Measurements from ENCODE around the gene OR8J3.
"Not testable (repeated sequence)": the region's sequence is repeated elsewhere in the genome, so short reads cannot be mapped to it uniquely, and the experiment has no call there.

The OR8J3 gene, protein sequence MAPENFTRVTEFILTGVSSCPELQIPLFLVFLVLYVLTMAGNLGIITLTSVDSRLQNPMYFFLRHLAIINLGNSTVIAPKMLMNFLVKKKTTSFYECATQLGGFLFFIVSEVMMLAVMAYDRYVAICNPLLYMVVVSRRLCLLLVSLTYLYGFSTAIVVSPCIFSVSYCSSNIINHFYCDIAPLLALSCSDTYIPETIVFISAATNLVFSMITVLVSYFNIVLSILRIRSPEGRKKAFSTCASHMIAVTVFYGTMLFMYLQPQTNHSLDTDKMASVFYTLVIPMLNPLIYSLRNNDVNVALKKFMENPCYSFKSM

DNA sequence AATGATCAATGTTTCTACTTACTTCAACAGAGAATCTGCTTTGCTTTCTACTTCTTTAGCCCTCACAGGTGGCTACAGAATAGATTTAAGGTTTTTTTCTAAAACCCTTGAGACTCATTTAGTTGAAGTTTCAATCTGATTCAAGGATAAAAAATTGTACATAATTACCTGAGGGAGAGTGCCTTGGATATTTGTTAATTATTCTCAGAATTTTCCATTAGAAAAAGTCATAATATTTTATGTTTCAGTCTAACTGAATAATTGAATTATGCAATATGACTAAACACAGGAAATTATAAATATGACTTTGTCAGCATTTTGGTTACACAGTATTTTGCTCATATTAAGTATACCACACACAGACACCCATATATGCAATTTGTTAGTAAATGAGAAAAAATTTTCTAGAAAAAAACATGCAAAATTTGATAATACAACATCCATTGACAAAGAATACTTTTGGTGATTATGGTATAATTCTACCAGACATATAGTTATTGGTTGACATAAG lies at the start of gene OR8J3:
Gene OR8J3, minus strand, starts transcription at position 51 of the 511 bp plus-strand sequence. CDS start 2,483 bp downstream, outside the sequence.
- no peak for DNase-seq

DNA sequence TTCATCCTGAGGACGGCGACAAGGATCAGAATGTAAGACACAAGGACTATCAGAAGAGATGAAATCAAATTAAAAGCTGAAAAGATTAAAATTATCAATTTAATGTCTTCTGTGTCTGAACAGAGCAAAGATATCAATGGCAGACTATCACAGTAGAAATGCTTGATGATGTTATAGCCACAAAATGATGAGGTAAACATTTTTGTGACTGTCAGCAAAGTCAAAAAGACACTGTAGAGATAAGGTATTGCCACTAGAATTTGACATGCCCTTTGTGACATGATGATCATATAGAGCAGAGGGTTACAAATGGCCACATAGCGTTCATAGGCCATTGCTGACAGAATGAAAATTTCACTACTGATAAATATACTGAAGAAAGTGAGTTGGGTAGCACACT lies 48.6 kb upstream of the OR8J3 start:
- DNase-seq: no peak

DNA sequence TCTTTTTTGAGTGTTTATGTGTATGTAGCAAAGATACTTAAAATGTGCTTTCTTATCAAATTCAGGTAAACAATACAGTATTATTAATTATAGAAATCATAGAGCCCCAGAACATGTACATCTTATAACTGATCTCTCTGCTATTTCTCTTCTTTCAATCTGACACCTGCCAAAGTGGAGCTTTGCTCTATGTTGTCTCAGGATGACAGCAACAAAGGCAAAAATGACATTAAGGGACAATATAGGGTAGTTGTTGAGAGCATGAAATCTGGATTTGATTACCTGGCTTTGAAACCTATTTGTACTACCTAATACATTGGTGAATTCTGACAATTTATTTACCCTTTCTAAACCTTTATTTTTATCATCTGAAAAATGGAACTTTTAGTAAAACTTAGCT lies 43.5 kb upstream of the OR8J3 start:
- no peak for DNase-seq

DNA sequence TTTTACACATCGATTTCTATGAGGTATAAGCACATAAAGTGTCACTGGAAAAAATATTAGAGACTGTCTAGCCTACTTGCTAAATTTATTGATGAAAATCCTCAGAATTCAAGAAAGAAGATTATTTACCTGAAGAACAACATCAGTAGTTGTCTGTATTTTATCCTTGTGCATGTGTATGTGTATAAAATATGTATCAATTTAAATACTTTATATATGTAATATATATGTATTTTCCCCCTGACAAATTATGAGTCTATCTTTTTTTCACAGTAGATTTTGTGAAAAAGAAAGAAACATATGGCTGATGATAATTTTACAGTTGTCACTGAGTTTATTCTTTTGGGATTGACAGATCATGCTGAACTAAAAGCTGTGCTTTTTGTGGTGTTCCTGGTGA lies 36.3 kb upstream of the OR8J3 start, which contains the start of gene OR5J2:
Gene OR5J2, plus strand, starts transcription at position 301 of the 400 bp plus-strand sequence. Its CDS starts 0 bp downstream, at position 301.
- DNase-seq: no peak

DNA sequence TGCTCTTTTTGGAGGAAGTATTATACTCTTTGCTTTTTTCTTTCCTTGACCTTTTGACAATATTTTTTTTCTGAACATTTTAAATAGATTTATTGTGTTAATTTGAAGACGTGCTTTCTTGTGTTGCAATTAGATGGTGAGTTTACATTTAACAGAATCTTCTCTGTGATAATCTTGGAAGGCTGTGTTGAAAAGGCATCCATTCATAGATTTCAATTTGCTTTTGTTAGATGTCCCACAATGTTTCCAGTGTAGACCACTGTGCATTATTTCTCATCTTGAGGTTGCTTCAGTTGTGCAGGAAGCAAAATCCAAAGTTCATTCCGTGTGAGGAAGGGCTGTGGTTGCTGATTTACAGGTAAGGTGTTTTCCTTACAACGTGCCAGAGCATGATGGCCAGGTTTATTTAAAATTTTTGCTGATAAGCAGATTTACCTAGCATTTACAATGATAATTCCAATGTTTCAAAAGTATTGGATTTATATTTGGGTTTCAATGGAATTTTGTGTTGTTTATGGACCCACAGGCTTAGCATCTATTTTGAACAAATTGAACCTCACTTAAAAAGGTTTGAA lies 32.3 kb upstream of the OR8J3 start:
- no peak for DNase-seq

DNA sequence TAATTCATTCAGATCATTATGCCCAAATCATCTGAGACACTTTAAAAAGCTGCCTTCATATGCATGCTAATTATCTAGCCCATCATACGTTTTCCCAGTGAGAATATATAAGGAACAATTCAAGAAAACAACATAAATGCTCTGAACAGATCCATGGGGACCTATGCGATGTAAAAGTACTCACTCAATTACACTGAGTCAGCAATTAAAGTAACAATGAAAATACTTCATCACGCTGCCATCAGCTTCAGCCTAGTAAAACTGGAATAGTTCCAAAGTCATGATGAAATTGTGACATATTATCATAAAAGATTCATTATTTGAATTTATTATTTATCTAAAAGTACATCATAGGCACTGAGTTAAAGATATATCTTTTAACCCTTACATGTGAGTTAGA lies 23.8 kb upstream of the OR8J3 start:
- no peak for DNase-seq

DNA sequence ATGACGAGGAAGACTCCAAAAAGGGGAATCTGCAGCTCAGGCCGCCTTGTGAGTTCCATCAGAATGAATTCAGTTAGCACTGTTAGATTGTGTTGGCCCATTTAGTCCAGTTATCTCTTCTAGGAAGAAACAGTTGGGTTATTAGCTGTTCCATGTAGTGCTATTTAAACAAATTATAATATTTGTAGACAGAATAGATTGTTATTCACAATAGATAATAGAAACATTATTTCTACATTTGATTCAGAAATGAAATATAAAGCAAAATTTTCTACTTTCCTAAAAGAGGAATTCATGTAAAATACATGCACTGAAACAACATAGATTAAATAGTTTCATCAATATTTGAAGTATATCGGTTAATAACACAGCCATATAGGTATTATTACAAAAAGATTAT lies 20.2 kb upstream of the OR8J3 start, which contains the start of gene OR8K5:
Gene OR8K5, minus strand, starts transcription at position 101 of the 400 bp plus-strand sequence. Its CDS starts 0 bp downstream, at position 101.
- DNase-seq: no peak

DNA sequence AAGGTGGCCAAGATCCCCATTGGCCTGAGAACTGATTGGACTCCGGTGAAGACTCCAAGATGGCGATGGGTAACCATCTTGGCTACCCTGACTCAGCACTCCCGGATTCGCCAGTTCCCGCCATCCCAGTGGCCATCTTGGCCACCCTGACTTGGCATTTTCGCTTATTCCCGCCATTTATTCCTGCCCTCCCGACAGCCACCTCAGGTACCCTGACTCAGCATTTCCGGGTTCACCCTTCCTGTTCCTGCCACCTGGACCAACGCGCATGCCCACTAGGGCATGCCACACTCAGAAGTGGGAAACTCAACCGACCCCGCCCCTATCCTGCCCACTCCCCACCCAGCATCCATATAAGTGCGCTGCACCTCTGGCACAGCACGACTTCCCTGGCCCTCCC lies 12.3 kb upstream of the OR8J3 start:
- DNase-seq: no peak

DNA sequence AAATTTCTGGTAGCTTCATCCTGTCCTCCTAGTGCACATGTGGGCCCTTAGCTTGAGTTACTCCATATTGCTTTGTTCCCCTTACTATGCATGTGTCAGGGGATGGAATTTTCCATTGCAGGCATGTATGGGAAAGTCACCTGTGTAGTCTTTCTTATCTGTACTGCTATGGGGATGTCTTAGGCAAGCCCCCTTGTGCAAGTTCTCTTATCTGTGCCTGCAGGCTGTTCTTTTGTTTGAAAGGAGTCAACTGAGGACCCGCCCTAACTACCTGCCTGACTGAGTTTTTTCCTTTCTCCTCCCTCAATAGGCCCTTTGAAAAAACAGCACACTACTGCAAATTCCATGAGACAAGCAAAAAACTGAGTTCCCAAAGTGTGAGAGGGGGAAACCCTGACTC lies 11.4 kb upstream of the OR8J3 start:
- no peak for DNase-seq

DNA sequence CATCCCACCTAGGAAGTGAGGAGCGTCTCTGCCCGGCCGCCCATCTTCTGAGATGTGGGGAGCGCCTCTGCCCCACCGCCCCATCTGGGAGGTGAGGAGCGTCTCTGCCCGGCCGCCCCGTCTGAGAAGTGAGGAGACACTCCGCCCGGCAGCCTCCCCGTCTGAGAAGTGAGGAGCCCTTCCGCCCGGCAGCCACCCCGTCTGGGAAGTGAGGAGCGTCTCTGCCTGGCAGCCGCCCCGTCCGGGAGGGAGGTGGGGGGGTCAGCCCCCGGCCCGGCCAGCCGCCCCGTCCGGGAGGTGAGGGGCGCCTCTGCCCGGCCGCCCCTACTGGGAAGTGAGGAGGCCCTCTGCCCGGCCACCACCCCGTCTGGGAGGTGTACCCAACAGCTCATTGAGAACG lies 3.7 kb upstream of the OR8J3 start:
- not testable (repeated sequence) for DNase-seq

DNA sequence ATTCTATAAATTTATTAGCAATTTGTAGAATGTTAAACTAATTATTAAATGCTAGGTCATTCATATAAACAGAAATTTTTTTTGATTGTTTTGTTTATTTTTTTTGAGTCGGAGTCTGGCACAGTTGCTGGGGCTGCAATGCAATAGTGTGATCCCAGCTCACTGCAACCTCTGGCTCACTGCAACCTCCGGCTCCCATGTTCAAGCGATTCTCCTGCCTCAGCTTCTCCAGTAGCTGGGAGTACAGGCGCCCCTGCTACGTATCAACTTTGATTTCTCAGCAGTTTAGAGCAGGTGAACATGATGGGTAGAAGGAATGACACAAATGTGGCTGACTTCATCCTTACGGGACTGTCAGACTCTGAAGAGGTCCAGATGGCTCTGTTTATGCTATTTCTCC lies 17.9 kb downstream of the OR8J3 start, which contains the start of gene OR8H3:
Gene OR8H3, plus strand, starts transcription at position 301 of the 400 bp plus-strand sequence. Its CDS starts 0 bp downstream, at position 301.
- no peak for DNase-seq

DNA sequence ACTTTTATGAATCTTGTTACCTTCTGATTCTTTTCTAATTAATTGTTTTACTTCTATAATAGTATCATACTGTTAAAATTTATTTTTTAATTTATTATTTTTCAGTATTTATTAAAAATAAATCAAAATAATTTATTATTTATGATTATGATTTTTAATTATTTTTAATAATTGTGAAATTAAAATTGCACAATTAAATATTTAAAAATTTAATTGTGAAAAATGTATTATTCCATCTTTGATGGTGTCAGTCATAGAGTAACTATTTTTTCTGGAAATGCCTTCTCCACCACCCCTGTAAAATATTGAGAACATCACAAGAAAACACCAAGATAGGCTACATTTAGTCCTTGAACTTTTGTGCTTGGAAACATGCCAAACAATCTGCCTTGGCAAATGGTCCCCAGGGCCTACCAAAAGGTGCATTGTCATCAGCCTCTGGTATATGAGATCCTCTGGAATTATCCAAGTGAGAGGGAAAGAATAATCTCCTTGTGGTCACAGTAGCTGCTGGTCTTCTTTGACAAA lies 36.7 kb downstream of the OR8J3 start, which contains the start of gene OR8H2:
Gene OR8H2, plus strand, starts transcription at position 478 of the 528 bp plus-strand sequence. CDS start 1,356 bp downstream, outside the sequence.
- DNase-seq: no peak

DNA sequence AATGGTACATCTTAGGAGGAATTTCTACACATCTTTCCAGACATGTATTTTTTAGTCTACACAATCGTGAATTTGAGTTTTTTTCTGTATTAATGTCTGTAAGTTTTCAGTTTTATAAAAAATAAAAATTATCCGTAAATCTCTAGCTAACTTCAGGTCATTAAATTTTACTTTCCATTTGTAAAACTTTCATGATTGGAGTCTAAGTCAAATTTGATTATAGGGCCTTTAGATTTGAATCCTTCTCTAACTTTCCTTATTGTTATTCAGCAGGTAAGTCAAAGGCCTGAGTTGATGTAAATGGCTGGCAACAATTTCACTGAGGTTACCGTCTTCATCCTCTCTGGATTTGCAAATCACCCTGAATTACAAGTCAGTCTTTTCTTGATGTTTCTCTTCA lies 47.0 kb downstream of the OR8J3 start, which contains the start of gene OR8I2:
Gene OR8I2, plus strand, starts transcription at position 301 of the 400 bp plus-strand sequence. Its CDS starts 0 bp downstream, at position 301.
- DNase-seq: no peak

DNA sequence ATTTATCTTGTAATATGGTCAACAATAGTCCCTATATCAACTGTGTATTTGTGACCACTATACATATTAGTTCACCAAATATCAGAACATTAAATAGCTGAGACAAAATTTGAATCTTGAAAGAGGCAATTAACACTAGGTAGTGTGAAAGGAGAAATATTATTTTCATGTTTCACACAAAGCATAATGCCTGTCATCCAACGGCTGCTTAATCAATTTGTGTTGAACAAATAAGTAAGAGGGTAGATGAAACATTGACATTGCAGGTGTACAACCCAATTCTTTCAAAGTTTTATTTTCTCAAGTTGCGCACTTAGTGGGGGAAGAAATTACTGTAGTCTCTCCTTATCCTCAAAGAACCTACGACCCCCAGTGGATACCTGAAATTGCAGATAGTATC lies 50.3 kb downstream of the OR8J3 start:
- DNase-seq: no peak

All from stimulated activated naive CD4-positive, alpha-beta T cell (primary cell).